ENCODE data around the gene CHRM1.

The CHRM1 gene

DNA sequence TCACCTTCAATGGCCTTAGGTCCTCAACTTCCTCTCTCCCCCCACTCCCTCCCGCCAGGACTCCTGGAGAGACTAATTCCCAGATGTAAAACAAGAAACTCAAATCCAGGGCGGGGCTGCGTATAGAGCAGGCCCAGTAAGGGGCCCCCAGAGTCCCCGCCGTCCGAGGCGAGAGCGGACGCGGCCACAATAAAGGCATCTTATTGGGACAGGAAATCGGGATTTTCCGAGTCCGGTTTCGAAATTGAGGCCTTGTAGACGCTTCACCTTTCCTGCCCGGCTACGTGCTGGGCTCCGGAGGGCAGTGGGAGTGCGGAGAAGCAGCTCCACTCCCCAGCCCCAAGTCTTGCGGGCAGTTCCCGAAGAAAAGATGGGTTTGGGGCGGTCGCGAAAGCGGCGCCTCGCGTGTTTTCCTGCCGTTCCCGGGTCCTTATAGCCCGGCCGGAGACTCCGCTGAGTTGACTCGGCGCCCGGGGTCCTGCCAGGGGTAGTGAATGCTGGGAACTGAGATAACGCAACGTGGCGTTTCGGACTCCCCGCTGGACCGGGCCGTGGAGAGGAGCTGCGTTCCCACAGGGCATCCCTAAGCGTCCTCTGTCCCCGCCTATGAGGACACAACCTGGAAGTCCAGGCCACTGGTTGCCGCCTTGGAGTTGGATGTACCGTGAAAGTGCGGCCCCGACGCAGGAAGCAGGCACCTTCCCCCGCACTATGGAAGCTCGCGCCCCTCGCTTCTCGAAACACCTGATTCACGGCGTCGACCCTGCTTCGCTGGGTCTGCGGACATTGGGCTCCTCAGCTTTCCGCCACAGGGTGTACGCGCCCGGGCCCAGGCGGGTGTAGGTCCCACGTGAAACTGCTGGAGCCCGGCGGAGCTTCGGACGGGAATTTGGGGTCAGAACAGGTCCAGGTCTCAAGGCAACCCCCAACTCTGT lies 4.8 kb upstream of the CHRM1 start:
- DNase-seq (ENCODE audit: low read depth in 2 of 2): no peak

DNA sequence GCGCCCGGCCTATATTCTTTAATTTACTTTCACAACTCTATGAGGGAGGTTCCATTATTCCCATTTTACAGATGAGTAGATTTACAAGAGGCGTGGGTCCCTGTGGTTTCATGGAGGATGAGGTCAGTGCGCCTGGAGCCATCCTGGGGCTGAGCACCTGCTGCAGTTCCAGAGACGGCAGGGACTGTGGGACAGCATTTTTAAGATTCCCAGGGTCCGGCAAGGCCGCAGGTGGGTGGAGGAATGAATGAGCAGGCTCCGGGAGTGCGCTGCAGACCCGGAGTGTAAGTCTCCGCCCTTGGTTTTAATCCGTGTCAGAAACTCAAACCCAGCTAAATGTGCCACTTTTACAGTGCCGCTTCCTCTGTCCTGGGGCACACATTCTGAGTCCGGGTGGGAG lies 4.1 kb upstream of the CHRM1 start:
- no peak for DNase-seq (ENCODE audit: low read depth in 2 of 2)

DNA sequence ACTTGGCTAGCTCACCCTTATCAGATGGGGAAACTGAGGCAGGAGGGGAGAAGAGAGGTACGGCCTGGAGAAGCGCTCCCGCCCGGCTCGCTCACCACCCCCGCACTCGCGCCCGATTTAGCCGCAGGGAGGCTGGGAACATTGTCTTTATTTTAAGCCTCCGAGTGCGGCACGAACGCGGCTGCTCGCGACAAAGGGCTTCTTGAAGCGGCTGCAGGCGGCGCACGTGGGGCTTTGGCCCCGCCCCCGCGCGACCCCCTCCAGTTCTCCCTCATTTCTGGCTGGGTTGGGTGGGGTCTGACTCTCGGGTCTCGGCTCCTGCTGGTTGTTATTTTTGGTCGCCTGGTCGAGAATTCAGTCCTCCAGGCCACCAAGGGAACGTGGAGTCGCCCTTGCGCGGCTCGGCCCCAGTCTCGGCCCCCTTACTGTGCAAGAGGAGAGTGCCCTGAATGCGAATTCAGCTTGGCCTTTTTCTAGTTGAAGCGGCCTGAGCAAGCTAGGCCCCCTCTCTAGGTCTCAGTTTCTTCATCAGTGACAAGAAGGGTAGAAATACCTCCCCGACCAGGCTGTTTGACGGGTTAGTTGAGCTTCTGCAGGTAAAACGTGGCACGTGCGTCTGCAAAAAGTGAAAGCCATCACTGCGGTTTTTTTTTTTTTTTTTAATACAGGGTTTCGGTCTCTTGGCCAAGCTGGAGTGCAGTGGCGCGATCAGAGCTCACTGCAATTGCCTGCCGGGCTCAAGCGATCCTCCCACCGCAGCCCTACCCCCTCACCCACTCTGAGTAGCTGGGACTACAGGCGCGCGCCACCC lies 2.6 kb upstream of the CHRM1 start:
- no peak for DNase-seq (ENCODE audit: low read depth in 2 of 2)

DNA sequence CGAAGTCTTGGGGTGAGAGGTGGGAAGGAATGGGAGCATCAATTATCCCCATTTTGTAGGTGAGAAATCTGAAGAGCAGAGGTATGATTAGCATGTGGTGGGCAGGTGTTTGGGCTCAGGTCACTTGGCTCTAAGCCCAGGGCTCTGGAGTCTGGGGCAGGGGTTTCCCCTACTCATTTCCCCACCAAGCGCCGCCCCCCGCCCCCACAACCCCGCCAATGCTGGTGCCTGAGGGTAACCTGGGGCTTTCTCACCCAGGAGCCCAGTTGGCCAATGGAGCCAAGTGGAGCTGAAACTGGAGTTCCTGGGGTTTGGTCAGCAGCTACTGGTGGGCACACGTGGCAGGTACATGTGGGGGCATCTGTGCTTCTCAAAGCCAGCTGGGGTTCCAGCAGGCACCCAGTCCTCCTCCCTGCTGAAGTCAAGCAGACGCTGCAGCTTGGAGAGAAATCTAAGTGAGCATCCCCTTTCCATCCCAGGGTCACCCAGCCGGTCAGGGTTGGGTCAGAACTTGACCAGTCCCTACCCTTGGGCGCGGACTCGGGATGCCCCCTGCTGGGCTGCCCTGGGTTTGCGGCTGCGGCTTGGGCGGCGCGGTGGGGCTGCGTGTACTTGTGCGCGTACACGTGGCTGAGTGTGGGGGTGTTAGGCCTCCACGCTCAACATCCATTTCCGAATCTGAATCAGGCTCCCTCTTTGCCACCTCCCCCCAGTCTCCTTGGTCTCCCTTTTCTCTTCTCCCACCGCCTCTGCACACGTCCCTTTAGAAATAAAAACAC lies 1.7 kb upstream of the CHRM1 start:
- DNase-seq (ENCODE audit: low read depth in 2 of 2): peak in 1 of 2 donors; percentile 42

DNA sequence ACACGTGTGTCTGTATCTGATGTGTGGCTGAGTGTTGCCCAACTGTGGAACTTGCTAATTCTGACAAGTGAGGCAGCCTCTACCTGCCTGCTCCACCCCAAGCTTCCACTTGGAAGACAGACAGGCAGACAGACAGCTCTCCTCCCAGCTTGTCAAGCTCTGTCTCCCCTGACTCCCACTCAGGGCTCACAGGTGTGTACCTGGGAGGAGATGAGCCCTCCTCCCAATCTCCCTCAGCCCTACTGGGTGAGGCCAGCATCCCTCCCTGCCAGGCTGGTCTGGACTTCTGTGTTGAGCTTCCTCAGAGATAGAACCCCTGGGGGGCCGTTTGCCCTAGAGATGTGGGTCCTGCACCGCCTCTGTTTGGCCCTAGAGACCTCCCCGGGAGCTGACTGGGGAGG lies 1.0 kb upstream of the CHRM1 start:
- DNase-seq (ENCODE audit: low read depth in 2 of 2): no peak

DNA sequence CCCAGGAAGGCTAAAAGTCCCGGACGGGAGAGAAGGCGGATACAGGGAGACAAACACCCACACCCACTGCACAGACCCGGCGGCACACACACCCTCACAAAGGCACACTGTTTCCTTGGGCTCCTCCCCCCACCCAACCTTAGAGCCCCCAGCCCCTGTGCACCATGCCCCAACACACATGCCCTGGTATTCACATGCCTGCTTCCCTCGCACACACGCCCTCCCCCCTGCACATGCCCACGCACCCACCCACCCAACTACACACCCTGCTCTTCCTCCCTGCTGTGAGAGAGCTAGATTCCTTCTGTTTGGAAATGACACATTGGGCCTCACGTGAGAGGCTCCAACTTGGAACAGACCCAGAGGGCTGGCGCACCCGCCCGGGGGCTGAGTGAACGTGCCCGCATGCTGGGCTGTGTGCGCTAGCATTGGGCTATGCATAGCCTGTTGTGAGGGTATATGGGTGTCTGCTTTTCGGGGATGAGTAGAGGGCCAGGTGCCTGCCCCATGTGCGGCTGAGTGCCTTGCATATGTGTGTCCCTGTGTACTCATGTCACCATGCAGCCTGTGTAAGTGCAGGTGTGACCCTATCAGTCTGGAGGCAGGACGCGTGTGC lies 518 bp upstream of the CHRM1 start:
- no peak for DNase-seq (ENCODE audit: low read depth in 2 of 2)

DNA sequence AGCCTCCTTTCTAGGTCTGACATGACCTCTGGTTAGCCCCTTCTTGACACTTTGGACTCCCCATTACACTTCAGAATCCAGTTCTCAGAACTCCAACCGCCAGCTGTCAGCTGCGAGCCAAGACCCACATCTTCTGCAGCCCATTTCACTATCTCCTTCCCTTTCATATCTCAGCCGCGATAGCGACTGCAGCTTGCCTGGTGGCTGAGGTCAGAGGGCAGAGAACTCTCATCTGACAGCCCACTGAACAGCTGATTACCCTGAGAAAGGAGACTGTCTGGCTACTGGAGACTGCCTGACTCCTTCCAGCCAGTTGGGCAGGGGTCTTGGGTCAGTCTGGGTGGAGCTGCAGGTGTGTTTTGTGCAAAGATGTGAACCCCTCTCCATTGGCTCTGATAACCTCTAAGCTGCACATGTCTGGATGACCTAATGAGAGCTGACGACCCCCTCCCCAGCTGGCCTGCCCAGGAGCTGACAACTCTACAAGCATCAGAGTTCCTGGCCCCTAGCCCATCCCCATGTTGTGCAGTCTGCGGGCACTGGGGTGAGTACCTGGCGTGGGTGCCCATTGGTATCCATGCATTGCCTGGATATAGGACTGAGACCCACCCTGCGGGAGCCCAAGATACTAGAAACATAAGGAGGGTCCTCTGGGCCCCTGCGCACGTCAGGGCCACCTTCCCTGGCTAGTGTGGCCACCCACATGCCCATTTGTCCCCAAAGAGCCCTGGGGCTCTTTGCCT lies 1.1 kb downstream of the CHRM1 start:
- DNase-seq (ENCODE audit: low read depth in 2 of 2): no peak

DNA sequence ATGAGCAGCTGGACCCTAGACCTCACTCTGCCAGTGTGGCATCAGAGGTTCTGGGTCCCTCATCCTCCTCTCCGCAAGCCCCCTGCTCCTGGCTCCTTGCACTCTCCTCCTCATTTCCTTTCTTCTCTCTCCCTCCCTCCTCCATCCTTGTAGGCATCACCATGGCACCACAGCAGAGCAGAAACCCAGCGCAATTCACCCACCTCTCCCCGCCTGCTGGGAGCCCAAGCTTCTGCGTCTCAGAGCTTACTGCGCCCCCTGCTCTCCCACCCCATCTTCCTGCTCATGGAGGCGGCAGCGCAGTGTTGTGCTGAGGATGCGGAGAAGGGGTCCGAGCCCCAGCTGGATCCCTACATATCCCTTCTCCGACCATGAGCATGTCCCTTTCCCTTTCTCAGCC lies 1.7 kb downstream of the CHRM1 start:
- no peak for DNase-seq (ENCODE audit: low read depth in 2 of 2)

DNA sequence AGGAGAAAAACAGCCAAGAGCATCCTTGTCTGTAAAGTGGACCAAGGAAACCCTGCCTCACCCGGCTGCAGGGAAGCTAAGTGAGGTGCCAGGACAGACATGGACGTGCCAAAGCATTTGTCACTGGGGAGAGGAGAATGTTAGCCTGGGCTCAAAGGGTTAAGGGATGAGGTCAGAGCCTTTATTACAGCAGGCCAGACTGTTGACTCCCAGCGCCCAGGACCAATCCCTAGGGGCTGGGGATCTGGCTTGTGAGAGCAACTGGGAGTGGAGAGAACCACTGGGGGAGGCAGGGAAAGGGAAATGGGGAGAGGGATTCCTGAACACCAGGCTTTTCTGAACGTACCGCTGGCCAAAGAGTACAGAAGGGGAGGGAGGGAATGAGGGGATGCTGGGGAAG lies 2.6 kb downstream of the CHRM1 start:
- no peak for DNase-seq (ENCODE audit: low read depth in 2 of 2)

DNA sequence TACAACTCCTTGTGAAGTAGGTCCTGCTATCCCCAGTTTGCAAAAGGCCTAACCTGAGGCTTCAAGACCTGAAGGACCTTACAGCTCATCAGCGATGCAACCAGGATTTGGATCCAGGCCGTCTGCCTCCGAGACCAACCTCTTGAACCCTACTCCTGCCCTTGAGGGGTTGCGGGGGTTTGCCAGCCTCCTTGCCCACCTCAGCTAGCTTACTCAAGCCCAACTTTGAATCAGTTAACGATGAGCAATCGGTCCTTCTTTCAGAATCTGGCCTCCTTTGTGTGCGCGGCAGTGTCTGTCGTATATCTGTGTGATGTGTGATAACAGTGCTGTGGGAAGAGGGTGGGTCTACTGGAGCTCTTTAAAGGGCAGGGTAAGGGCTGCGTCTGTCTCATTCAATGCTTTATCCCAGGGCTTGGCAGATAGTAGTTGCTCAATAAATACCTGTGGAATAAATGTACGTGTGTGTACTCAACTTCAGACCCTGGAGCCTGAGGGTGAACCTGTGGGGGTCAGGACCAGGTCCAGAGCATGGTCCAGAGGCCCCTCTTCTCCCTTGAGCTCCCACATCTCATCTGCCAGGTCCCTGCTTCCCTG lies 3.2 kb downstream of the CHRM1 start:
- DNase-seq (ENCODE audit: low read depth in 2 of 2): no peak

DNA sequence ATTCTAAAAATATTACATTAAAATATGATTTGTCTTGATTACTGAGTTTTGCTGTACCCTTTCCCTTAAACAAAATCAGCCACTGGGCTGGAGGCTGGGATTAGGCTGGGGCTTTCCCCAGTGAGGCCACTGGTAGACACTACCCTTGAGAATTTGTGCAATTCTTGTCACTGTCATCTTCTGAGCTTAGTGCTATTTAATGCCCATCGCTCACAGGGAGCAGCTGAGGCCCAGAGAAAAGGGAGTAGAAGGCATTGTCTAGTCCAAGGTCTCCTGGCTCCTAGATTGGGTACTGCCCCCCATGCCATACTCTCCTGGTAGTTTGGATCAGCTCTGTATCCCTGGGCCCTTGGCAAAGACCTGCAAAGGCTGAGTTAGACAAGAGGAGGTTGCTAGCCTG lies 6.7 kb downstream of the CHRM1 start:
- DNase-seq (ENCODE audit: low read depth in 2 of 2): no peak

DNA sequence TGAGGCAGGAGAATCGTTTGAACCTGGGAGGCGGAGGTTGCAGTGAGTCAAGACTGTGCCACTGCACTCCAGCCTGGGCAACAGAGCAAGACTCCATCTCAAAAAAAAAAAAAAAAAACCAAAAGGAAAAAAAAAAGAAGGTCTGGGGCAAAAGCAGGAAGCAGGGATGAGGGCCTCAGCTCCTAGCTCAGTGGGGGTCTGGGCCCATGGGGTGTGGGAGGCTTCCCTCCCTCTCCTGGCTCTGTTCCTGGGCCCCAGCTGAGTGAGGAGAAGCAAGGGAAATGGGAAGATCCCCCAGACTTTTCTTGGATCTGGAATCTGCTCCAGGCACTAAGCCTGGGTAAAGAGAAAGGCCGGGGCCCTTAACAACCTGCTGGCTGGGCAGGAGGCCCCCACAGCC lies 8.9 kb downstream of the CHRM1 start:
- DNase-seq (ENCODE audit: low read depth in 2 of 2): no peak

DNA sequence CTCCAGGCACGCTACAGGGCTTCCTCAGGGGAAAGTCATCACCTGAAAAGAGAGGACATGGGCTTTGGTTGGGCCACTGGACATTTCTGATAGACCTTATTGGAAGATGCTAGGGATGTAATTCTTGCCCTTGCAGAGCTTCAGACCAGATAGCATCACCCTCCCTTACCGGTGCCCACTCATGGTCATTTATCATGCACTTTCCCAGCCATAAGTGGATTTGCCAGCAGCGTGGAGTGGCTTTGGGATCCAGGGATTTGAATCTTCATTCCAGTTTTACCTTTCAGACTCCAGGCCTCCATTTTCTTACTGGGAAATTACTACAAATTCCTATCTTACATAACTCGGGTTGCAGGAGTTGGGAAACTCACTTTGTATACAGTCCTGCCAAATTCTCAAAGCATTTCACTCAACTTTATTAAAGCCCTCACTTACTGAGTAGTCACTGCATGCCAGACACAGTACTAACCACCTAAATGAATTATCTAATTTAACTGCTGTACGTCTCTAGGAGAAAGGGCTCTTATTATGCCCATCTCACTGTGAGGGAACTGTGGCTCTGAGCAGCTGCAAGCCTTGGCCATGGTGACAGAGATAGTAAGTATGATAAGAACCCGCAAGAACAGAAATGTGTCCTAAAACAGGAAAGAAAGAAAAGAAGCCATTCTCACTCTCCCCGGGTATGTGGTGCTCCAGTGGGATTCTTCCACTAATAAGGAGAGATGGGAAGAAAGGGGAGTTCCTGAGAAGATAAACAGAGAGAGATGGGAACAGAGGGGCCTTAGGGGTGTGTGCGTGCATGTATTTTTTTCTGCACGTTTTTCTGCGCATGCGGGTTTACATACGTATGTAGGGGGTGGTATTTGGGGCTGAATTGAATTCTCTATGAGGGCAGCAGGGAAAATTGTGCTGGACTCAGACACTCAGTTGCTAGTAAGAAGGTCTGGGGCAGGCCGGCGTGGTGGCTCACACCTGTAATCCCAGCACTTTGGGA lies 9.7 kb downstream of the CHRM1 start:
- DNase-seq (ENCODE audit: low read depth in 2 of 2): no peak

DNA sequence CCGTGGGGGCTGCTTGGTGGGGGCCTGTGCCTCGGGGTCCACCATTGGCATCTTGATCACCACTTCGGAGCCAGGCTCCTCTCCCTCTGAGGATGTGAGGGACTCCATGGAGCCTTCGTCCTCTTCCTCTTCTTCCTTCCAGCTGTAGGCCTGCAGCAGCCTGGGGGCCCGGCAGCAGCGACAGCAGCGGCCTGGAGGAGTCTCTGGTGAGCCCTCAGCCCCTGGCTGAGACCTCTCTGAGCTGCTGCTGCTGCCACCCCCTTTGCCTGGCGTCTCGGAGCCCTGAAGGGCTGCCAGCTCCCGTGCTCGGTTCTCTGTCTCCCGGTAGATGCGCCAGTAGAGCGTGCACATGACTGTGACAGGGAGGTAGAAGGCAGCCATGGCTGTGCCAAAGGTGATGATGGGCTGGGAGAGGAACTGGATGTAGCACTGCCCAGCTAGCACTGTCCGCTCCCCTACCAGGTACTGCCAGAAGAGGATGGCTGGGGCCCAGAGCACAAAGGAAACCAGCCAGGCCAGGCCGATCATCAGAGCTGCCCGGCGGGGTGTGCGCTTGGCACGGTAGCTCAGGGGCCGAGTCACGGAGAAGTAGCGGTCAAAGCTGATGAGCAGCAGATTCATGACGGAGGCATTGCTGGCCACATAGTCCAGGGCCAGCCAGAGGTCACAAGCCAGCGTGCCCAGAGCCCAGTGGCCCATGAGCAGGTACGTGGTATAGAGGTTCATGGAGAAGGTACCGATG lies 10.9 kb downstream of the CHRM1 start:
- no peak for DNase-seq (ENCODE audit: low read depth in 2 of 2)

DNA sequence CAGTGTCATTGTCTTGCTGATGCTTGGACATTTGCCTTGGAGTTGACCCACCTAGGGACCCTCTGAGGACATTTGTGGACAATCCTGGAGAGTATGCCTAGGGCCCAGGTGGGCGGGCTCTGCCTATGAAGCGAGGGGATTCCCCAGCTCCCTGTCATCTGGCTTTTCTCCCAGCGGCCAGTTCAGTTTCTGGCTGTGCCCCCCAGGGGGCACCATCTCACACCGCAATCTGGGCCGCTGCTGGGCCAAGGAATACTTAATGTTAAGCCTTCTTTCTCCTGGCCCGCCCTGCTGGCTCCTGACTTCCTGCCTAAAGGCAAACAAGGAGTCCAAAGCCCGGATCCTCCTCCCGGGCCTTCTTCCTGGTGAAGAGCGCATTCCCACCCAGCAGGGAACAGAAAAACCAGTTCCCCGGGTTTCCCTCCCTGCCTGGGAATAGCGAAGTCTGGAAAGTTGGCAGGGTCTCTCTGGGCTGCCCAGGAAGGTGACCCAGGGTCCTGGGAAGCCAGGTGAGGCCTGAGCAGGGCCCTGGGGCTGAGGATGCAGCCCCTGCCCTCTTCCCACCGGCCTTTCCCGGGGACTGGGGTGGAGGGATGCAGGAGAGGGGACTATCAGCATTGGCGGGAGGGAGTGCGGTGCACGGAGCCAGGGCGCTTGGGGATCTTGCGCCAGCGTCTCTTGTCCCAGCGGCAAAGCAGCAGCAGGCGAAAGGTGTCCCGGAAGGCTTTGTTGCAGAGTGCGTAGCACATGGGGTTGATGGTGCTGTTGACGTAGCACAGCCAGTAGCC lies 11.9 kb downstream of the CHRM1 start:
- no peak for DNase-seq (ENCODE audit: low read depth in 2 of 2)

DNA sequence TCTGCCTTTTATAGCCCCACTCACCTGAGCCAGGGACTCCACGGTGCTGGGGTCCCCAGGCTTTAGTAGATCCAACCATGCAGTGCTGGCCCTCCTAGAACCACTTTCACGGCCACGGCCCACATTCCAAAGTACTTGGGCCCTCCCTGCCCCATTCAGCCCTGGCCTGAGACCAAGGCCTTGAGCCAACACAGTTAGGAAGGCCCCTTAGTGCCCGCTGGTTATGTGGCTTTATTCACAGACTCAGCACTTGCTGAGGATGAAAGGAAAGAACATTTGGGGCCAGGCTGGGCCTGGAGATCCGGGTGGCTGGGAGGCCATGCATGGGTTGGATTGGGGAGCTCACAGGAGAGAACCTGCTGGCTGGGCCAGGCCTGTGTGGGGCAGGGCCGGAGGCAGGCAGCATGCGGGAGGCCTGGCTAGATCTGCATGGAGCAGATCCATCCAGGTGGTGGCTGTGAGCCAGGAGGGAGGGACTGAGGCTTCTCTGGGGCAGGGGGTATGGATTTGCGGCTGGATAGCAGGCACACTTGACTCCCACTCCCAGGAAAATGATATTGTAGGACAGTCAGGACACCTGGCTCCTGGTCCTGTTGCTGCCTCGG lies 12.6 kb downstream of the CHRM1 start:
- DNase-seq (ENCODE audit: low read depth in 2 of 2): no peak

DNA sequence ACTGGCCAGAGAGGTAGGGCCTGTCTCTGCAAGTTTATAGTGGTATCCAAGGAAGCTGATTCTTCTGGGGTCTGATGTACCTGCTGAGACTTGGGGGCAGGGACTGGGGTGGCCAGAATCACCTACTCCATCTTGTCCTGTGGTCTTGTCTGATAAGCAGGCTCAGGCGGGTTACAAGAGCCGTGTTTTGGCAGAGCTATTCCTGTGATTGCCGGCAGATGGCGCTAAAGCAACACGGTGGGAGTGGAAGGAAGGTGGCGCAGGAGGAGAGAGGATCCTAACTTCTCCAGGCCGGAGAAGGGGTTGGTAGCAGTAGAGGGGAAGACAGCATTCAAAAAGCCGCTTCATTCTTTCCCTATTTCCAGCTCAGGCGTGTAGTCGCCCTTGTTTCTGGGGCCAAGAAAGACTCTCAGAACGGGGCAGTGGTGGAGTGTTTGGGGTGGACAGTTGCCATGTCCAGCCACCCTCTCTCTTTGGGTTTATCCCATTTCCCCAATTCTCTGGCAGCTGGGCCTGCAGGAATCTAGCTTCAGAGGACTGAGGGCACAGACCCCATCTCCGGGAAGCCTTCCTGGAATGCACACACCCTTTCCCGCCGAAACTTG lies 15.1 kb downstream of the CHRM1 start:
- DNase-seq (ENCODE audit: low read depth in 2 of 2): peak; percentile 56 to 71

All from stimulated activated CD8-positive, alpha-beta memory T cell treated with anti-CD3 and anti-CD28 coated beads, Interleukin-2, amount 100 ng/mL, for 48 hours (primary cell).